Middle frontal gyrus (tissue), 1 donor: Measurements from ENCODE around the gene SMIM14.
"Not testable (repeated sequence)": the region's sequence is repeated elsewhere in the genome, so short reads cannot be mapped to it uniquely, and the experiment has no call there.

Experiments
- DNase-seq: peaks from one replicate; pipeline ENCODE4 v3.0.0-alpha.2; 2015; ENCODE audit warnings: low spot score; ENCODE audit errors: extremely low spot score

Gene SMIM14

DNA sequence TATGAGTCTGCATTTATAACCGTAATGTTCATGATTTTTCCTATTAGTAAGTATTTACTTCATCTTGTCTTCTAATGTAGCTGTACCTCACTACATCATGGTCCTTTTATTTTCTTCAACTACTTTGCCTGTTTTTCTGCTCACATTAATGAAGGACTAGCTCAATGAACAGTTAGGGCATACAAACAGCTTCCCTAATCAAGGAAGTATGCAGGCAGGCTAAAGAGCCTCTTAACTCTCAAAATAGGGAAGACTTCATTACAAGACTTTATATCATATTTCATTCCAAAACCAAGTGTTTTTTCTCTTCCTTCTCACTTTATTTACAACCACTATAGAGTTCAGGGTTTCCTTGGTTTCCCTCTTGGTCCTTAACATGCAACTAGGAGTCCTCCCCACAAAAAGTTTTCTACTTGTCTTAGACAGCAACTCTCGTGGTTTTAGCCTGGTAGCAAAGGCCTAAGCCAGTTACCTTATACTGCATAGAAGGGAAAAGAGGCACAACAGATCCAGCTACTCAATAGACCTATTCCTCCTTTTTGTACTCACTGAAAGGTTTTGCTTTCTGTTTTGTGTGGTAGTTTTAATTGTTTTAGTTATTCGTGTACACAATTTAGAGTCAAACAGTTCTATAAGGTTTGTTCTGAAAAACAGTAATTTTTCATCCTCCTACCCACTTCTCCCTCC, 40.8 kb downstream of the SMIM14 start:
- no peak for DNase-seq

GRCh38 chr4:39596971-39597370, 41.7 kb downstream of the SMIM14 start:
- no peak for DNase-seq

DNA sequence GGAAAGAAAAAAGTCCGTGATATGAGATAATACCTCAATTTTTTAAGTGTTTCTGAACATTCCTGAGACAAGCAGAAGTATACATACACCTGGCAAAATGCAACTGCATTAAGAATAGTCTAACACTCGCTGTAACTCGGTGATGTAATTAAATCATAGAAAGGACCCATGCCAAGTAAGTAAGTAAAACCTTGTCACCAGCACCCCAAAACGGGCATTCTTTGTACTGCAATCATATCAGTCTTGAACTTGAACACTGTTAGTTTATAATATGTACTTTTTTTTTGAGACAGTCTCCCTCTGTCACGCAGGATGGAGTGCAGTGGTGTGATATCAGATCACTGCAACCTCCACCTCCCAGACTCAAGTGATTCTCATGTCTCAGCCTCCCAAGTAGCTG, 47.4 kb downstream of the SMIM14 start:
- DNase-seq: no peak

DNA sequence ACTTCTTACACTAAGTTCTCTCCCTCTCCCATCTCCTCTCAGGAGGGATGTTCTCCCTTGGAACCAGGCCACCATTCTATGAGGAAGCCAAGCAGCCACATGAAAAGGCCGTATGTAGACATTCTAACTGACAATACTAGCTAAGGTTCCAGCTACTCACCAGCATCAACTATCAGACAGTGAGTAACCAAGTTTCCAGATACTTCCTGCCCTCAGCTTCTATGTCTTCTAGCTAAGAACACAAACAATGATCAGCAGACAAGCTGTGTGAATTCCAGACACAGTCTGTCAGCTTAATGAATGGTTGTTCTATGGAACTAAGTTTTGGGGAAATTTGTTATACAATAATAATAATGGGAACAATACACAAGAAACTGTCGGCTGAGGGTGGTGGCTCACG, 50.8 kb downstream of the SMIM14 start:
- DNase-seq: no peak

DNA sequence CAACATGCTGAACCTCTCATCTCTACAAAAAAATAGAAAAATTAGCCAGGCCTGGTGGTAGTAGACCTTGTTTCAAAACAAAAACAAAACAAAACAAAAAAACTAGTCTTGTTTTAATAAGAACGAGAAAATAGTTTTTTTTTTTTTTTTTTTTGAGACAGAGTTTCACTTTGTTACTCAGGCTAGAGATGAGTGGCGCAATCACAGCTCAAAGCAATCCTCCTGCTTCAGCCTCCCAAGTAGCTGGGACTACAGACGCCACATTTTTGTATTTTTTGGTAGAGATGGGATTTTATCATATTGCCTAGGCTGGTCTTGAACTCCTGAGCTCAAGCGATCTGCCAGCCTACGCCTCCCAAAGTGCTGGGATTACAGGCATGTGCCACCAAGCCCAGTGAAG, 63.7 kb downstream of the SMIM14 start:
- DNase-seq: no peak

DNA sequence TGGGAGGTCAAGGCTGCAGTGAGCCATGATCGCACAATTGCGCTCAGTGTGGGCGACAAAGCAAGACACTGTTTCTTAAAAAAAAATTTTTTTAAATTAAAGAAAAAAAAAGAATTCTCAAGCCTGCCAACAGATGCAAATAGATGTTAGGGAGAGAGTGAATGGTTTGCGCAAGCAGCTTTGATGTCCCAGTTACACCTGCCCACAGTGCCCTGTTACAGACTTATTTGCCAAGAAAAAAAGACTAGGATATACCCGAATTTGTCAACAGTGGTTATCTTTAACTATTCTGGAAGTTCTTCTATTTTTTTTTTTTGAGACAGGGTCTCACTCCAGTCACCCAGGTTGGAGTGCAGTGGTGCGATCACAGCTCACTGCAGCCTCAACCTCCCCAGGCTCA, 67.2 kb downstream of the SMIM14 start:
- no peak for DNase-seq

DNA sequence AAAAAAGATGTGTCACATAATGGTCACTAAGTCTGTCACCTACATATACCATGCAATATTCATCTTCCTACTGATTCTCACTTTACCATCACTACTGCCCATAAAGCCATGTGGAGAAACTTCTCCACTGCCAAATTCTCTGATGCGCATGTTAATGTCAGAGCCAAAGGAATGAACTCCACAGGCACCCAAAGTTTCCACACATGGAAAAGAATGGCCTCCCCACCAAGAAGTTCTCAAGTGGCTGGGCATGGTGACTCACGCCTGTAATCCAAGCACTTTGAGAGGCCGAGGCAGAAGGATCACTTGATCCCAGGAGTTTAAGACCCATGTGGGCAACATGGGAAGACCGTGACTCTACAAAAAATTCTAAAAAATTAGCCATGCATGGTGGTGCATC, 67.6 kb downstream of the SMIM14 start:
- DNase-seq: no peak

DNA sequence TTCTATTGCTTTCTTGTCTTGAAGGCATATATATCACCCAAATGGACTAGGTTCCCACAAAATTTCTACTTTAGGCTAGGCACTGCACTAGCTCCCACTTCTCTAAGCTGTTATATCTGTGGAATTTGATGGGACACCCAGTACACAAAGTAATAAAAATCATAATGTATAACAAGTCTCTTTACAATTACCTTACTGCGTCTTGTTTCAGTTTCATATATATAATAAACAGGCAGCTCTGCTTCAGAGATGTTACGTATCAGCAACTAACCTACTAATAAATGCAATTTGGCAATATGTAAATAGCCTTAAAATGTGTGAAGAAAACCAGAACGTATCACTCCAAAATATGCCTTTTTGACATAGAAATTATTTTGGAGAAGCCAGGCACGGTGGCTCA, 69.5 kb downstream of the SMIM14 start:
- no peak for DNase-seq

DNA sequence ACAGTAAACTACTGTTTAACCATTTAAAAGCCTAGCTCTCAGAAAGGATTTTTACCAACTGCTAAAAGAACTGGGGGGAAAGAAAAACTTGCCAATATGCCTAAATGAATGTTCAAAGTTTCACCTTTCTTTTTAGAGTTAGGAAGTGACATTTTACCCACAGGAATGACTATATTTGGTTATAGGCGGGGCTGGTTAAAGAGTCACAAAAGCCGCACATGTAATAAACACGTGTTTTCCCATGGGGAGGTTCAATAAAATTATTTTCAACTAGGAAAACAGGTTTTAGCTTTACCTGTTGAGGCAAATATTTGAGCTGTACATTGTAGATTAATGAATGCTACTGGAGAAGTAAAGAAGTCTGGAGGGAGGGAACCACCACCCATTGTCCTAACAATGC, 69.9 kb downstream of the SMIM14 start:
- no peak for DNase-seq

DNA sequence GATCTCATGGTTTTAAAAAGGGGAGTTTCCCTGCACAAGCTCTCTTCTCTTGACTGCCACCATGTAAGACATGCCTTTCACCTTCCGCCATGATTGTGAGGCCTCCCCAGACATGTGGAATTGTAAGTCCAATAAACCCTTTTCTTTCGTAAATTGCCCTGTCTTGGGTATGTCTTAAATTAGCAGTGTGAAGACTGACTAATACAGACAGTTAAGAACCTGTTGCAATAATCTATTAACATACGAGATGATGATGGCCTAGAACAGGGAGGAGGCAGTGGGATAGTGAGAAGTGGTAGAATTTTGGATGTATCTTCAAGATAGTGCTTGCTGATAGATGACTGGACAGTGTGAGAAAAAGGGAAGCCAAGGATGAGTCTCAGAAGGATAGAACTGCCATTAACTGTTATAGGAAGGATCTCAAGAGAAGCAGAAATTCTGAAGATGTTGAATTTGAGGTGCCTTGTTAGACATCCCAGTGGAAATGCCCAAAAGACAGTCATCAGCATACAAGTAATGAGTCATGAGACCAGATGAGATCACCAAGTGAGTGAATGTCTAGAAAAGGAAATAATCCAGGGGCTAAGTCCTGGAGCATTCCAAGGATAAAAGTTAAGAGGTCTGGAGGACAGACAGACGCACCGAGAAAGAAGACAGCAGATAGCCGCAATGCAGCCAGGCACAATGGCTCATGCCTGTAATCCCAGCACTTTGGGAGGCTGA, 72.6 kb downstream of the SMIM14 start:
- DNase-seq: no peak

DNA sequence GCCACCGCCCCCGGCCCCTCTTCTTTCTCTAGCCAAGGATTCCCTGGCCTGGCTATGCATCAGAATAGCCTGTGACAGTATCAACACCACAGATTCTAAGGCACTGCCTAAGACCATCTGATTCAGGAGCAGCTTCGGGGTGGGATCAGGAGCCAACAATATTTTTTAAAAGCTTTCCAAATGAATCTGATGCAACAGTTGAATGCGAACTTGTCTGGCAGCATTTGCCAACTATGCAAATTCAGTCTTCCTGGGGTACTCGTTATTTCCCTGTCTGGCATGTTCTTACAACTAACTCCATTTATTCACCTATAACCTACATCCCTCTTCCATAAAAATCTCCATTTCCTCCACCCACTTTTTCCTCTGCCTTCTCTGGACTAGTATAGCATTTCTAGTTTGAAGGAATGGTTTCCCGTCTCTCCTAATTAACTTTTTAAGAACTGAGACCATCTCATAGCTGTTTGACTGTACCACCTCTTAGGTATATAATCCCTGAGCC, 75.3 kb downstream of the SMIM14 start:
- DNase-seq: no peak

- DNase-seq: no peak
Measured at GRCh38 chr4:39562792-39563191, 75.9 kb downstream of the SMIM14 start.

DNA sequence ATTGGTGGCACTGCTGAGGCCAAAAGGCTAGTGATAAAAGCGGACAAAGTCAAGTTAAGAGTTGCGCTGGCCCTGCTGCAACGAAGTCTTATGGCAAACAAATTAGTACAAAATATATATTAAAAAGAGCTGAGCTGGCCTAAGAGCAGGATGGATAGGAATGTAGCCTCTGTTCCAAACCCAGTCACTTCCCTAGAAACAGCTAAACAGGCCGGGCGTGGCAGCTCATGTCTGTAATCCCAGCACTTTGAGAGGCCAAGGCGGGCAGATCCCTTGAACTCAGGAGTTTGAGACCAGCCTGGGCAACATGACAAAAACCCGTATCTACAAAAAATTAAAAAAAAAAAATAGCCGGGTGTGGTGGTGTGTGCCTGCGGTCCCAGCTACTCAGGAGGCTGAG, 79.0 kb downstream of the SMIM14 start:
- DNase-seq: no peak

GRCh38 chr4:39555472-39555871, 83.2 kb downstream of the SMIM14 start:
- no peak for DNase-seq

DNA sequence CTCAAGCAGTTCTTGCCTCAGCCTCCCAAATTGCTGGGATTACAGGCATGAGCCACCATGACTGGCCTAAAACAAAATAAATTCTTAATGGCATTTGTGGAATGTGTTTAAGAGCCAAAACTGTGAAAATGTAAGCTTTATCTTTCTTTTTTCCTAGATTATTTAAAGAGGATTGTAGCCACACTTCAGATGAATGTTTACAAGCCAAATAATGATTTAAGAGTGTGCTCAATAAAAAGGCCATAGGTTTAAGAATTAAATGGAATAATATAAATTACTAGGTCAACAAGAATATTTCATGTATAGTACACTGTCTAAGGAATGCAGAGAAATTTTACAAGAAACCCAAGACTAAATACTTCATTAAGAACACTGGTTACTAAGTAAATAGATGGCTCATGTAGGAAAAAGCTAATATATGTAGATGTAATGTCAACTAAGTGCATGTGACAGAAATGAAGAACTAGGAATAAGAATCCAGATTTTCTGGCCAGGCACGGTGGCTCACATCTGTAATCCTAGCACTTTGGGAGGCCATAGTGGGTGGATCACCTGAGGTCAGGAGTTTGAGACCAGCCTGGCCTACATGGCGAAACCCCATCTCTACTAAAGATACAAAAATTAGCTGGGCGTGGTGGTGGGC, 90.1 kb downstream of the SMIM14 start:
- DNase-seq: no peak

GRCh38 chr4:39544580-39545315, 93.9 kb downstream of the SMIM14 start:
- no peak for DNase-seq

DNA sequence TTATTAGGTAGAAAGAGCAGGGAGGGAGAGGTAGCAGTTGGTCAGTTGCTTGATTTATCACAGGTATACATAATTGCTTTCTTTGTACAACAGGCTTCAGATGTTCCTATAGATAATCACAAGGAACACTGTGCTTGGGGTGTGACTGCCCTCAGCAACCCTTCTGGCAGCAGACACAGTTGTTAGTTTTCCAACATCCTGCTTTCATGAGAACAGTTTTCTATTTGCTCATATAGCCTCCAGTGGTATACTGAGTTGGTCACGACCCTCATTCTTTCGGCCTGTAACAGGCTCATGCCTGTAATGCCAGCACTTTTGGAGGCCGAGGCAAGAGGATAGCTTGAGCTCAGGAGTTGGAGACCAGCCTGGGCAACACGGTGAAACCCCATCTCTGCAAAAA, 94.6 kb downstream of the SMIM14 start:
- DNase-seq: not testable (repeated sequence)

DNA sequence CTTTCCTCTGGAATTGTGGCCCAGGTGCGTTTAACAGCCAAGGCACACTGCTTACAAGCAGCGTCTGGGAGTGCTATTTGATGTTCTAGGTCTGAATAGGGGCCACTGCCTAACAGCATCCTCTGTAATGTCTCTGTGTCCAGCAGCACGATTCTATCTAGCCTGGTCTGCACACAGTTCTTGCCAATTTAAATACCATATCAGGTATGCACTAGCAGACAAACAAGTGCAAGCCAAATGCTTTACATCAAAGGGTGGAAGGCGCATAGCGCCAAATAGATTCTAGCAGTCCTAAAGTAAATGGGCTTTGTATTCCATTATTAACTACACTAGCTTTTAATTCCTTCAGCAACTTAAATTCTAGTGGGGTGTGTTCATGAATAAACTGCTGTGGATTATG, 95.6 kb downstream of the SMIM14 start:
- DNase-seq: no peak

DNA sequence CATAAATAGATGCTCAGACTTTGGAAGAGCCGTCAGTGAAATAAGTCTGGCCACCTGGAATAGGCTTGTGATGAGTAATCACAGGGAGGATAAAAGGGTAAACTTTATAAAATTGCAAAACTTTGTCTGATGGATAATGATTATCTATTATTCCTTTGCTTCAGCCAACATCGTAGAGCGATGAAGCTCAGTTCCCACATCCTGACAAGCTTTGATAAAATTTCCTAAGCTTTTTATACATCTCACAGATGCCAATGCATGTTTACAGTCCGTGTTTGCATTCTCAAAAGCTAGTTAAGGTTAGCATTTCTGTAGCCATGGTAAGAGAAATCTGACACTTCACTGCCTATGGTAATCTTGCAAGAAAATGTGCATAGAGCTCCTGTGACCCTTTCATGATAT, 96.1 kb downstream of the SMIM14 start:
- no peak for DNase-seq

DNA sequence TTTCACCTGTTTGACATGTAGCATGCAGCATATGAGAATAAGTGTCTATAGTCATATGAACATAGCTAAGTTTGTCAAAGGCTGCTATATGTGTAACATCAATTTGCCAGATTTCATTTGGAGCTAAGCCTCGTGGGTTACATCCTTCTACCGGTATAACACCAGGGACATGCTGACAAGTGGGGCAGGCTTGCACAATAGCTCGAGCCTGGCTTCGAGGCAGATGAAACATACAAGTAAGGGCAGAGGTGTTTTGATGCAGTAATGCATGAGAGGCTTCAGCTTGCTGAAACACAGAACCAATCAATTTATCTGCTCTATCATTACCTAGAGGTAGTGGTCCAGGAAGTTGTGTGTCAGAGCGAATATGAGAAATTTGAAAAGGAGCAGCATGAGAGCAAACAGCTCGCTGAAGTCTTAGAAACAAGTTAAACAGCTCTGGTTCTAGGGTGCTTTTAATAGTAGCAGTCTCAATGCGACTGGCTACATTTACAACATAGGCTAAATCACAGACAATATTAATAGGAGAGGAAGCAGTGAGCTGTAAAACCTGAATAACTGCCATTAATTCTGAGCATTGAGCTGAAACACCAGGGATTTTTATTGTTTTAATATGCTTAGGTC, 96.6 kb downstream of the SMIM14 start:
- DNase-seq: no peak

GRCh38 chr4:39539089-39539611, 99.5 kb downstream of the SMIM14 start:
- DNase-seq: no peak
